Measurements from ENCODE around the gene EMC1. TPM values are rescaled to one million over a fixed set of nuclear protein-coding genes. Genes with fewer than 3 reads are reported as not detected.
"Not testable (repeated sequence)": the region's sequence is repeated elsewhere in the genome, so short reads cannot be mapped to it uniquely, and the experiment has no call there.

EMC1 gene
- total and polyA plus RNA-seq, 5 donors from 2014 or later, result 17.3 to 28.4 (median 19.5) TPM

DNA sequence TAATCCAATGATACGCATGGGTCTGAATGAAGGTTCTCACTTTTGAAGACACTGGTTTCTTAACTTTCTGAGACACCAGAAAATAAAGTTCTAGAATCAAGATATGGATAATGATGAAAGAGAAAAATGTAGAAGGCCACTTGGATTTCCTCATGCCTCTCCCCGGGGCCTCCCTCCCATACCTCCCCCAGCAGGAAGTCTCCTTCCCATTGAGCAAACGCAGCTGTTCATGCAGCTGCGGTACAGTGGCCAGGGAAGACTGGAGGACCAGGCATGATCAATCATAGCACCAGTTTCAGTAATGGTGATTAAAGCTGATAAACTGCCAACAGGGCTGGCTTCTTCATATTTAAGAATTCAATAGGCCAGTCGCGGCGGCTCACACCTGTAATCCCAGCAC lies 30.3 kb downstream of the EMC1 start:
- Histone ChIP-seq H3K4me3 (ENCODE audit: low read depth, low read length) (no peak overlapping the region), H3K4me1 (ENCODE audit: control insufficient read depth, insufficient read depth, low read length, poor library complexity, severe bottlenecking) (no peaks in the 10 kb centered on the region), H3K36me3 (ENCODE audit: control insufficient read depth, insufficient read depth, low read length) (peaks cover 80% of the 10 kb centered on the region), H3K27ac (ENCODE audit: insufficient read depth, low read length, poor library complexity, severe bottlenecking) (no peak overlapping the region), H3K9me3 (ENCODE audit: control insufficient read depth in 2 of 2, low read length in 2 of 2) (no peaks in the 10 kb centered on the region), H3K27me3 (ENCODE audit: control insufficient read depth, insufficient read depth, low read length) (no peaks in the 10 kb centered on the region)
- ATAC-seq (ENCODE audit: low read depth in 2 of 2) (no peak), DNase-seq (no peak)
- no peak overlapping the region for H3K4me3 Mint-ChIP-seq
- H3K4me1 Mint-ChIP-seq, result peaks cover 4 to 14% (median 7%) of the 10 kb centered on the region in 4 donors
- H3K27me3 Mint-ChIP-seq, result no peaks in the 10 kb centered on the region
- H3K9me3 Mint-ChIP-seq, result no peaks in the 10 kb centered on the region
- H3K36me3 Mint-ChIP-seq, result peaks cover 55% of the 10 kb centered on the region
- no peak overlapping the region for H3K27ac Mint-ChIP-seq

GRCh38 chr1:19220080-19220846 lies 31.1 kb downstream of the EMC1 start:
- no peak overlapping the region for H3K4me3 ChIP-seq (ENCODE audit: low read depth, low read length)
- Mint-ChIP-seq H3K27ac (peak overlapping the region in 1 of 3 donors; percentile 72), H3K36me3 (peaks cover 50% of the 10 kb centered on the region), H3K27me3 (no peaks in the 10 kb centered on the region), H3K4me3 (no peak overlapping the region), H3K9me3 (no peaks in the 10 kb centered on the region), H3K4me1 (peaks cover 4 to 16% (median 8%) of the 10 kb centered on the region in 4 donors)
- peaks cover 76% of the 10 kb centered on the region for H3K36me3 ChIP-seq (ENCODE audit: control insufficient read depth, insufficient read depth, low read length)
- no peak overlapping the region for H3K27ac ChIP-seq (ENCODE audit: insufficient read depth, low read length, poor library complexity, severe bottlenecking)
- no peaks in the 10 kb centered on the region for H3K9me3 ChIP-seq (ENCODE audit: control insufficient read depth in 2 of 2, low read length in 2 of 2)
- no peak for DNase-seq
- H3K4me1 ChIP-seq (ENCODE audit: control insufficient read depth, insufficient read depth, low read length, poor library complexity, severe bottlenecking), result peaks cover 3% of the 10 kb centered on the region
- H3K27me3 ChIP-seq (ENCODE audit: control insufficient read depth, insufficient read depth, low read length), result no peaks in the 10 kb centered on the region
- ATAC-seq (ENCODE audit: low read depth in 2 of 2), result no peak

DNA sequence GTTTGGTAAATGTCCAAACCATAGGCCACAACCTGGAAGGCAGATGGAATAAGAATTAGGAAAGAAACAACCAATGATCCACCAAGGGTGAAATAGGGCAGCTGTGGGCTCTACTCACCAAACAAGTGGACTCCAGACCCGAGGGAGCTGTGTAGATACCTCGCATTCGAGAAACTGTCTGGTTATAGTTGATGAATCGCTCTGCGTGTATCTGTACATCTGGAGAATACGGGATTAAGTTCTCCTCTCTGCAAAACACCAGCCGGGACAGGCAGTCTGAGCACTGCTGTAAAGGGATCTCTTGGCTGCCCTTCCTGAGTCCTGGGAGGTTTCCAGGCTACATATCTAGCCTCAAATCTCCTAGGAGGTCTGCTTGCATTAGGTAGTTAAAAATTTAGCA lies 31.9 kb downstream of the EMC1 start:
- H3K27me3 ChIP-seq (ENCODE audit: control insufficient read depth, insufficient read depth, low read length), result no peaks in the 10 kb centered on the region
- Mint-ChIP-seq H3K27me3 (no peaks in the 10 kb centered on the region), H3K4me3 (no peak overlapping the region), H3K27ac (no peak overlapping the region), H3K4me1 (peaks cover 4 to 17% (median 11%) of the 10 kb centered on the region in 4 donors), H3K9me3 (no peaks in the 10 kb centered on the region), H3K36me3 (peaks cover 45% of the 10 kb centered on the region)
- ATAC-seq (ENCODE audit: low read depth in 2 of 2), result no peak
- no peaks in the 10 kb centered on the region for H3K9me3 ChIP-seq (ENCODE audit: control insufficient read depth in 2 of 2, low read length in 2 of 2)
- no peak overlapping the region for H3K27ac ChIP-seq (ENCODE audit: insufficient read depth, low read length, poor library complexity, severe bottlenecking)
- peaks cover 73% of the 10 kb centered on the region for H3K36me3 ChIP-seq (ENCODE audit: control insufficient read depth, insufficient read depth, low read length)
- H3K4me3 ChIP-seq (ENCODE audit: low read depth, low read length), result no peak overlapping the region
- H3K4me1 ChIP-seq (ENCODE audit: control insufficient read depth, insufficient read depth, low read length, poor library complexity, severe bottlenecking), result peaks cover 5% of the 10 kb centered on the region
- DNase-seq, result no peak

GRCh38 chr1:19216585-19216984 lies 34.7 kb downstream of the EMC1 start:
- Mint-ChIP-seq H3K4me1 (peaks cover 4 to 36% (median 29%) of the 10 kb centered on the region in 4 donors), H3K36me3 (peaks cover 34% of the 10 kb centered on the region), H3K27ac (peak overlapping the region in 1 of 3 donors; percentile 31)
- not testable (repeated sequence) for H3K4me3 Mint-ChIP-seq; H3K4me3 ChIP-seq (ENCODE audit: low read depth, low read length); ATAC-seq (ENCODE audit: low read depth in 2 of 2); H3K9me3 ChIP-seq (ENCODE audit: control insufficient read depth in 2 of 2, low read length in 2 of 2); H3K27me3 ChIP-seq (ENCODE audit: control insufficient read depth, insufficient read depth, low read length); DNase-seq; H3K4me1 ChIP-seq (ENCODE audit: control insufficient read depth, insufficient read depth, low read length, poor library complexity, severe bottlenecking); H3K27ac ChIP-seq (ENCODE audit: insufficient read depth, low read length, poor library complexity, severe bottlenecking); H3K9me3 Mint-ChIP-seq; H3K27me3 Mint-ChIP-seq
- peaks cover 51% of the 10 kb centered on the region for H3K36me3 ChIP-seq (ENCODE audit: control insufficient read depth, insufficient read depth, low read length)

DNA sequence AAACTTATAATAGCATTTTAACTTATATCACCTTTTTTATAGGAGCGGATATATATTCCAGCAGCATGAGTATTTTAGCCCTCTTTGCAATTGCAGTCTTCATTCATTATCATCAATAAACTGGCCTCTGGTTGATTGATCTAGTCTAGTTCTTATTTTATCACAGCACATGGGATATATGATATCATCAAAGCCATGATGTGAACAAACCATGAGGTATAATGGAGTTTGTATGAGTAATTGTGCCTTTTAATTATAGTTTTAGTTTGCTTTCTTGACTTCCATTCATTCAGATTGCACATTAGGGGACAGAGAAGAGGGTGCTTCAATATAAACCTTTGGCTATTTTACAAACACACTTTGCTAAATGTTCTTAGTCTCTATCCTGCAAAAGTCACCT lies 37.7 kb downstream of the EMC1 start:
- Mint-ChIP-seq H3K36me3 (peaks cover 12% of the 10 kb centered on the region), H3K27me3 (peaks cover 4% of the 10 kb centered on the region), H3K4me1 (peaks cover 5 to 61% (median 40%) of the 10 kb centered on the region in 4 donors), H3K27ac (peak overlapping the region in 1 of 3 donors; percentile 33), H3K4me3 (peak overlapping the region in 1 of 4 donors; percentile 1), H3K9me3 (peaks cover 0 to 2% (median 0%) of the 10 kb centered on the region in 7 donors)
- no peak overlapping the region for H3K27ac ChIP-seq (ENCODE audit: insufficient read depth, low read length, poor library complexity, severe bottlenecking)
- H3K4me3 ChIP-seq (ENCODE audit: low read depth, low read length), result no peak overlapping the region
- H3K36me3 ChIP-seq (ENCODE audit: control insufficient read depth, insufficient read depth, low read length), result peaks cover 22% of the 10 kb centered on the region
- DNase-seq (no peak), ATAC-seq (ENCODE audit: low read depth in 2 of 2) (no peak)
- no peaks in the 10 kb centered on the region for H3K27me3 ChIP-seq (ENCODE audit: control insufficient read depth, insufficient read depth, low read length)
- peaks cover 29% of the 10 kb centered on the region for H3K4me1 ChIP-seq (ENCODE audit: control insufficient read depth, insufficient read depth, low read length, poor library complexity, severe bottlenecking)
- no peaks in the 10 kb centered on the region for H3K9me3 ChIP-seq (ENCODE audit: control insufficient read depth in 2 of 2, low read length in 2 of 2)

DNA sequence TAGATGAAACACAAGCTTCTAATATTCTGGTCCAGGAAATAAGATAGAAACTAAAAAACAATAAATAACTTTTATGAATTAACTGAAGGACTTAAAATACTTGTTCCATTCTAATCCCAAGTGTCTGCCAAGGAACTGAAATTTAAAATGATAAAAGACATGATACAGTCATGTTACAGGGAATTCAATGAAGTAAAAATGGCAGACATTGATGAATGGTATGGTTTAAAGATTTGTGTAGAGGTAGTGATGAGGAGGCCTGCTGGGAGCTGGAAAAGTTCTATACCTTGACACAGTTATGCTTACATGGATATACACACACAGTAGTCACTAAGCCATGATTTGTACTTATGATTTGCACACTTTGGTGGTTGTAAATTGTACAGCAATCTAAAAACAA lies 39.2 kb downstream of the EMC1 start:
- DNase-seq (no peak), ATAC-seq (ENCODE audit: low read depth in 2 of 2) (no peak)
- Histone ChIP-seq H3K9me3 (ENCODE audit: control insufficient read depth in 2 of 2, low read length in 2 of 2) (no peaks in the 10 kb centered on the region), H3K27me3 (ENCODE audit: control insufficient read depth, insufficient read depth, low read length) (no peaks in the 10 kb centered on the region), H3K4me3 (ENCODE audit: low read depth, low read length) (no peak overlapping the region), H3K27ac (ENCODE audit: insufficient read depth, low read length, poor library complexity, severe bottlenecking) (peak overlapping the region; percentile 28), H3K4me1 (ENCODE audit: control insufficient read depth, insufficient read depth, low read length, poor library complexity, severe bottlenecking) (peaks cover 41% of the 10 kb centered on the region), H3K36me3 (ENCODE audit: control insufficient read depth, insufficient read depth, low read length) (peaks cover 10% of the 10 kb centered on the region)
- peak overlapping the region; percentile 14 to 59 (median 43) for H3K4me3 Mint-ChIP-seq
- peaks cover 4% of the 10 kb centered on the region for H3K36me3 Mint-ChIP-seq
- H3K4me1 Mint-ChIP-seq, result peaks cover 8 to 72% (median 46%) of the 10 kb centered on the region in 4 donors
- peaks cover 0 to 2% (median 0%) of the 10 kb centered on the region in 7 donors for H3K9me3 Mint-ChIP-seq
- H3K27me3 Mint-ChIP-seq, result peaks cover 4% of the 10 kb centered on the region
- H3K27ac Mint-ChIP-seq, result peak overlapping the region in 2 of 3 donors; percentile 40 to 74

DNA sequence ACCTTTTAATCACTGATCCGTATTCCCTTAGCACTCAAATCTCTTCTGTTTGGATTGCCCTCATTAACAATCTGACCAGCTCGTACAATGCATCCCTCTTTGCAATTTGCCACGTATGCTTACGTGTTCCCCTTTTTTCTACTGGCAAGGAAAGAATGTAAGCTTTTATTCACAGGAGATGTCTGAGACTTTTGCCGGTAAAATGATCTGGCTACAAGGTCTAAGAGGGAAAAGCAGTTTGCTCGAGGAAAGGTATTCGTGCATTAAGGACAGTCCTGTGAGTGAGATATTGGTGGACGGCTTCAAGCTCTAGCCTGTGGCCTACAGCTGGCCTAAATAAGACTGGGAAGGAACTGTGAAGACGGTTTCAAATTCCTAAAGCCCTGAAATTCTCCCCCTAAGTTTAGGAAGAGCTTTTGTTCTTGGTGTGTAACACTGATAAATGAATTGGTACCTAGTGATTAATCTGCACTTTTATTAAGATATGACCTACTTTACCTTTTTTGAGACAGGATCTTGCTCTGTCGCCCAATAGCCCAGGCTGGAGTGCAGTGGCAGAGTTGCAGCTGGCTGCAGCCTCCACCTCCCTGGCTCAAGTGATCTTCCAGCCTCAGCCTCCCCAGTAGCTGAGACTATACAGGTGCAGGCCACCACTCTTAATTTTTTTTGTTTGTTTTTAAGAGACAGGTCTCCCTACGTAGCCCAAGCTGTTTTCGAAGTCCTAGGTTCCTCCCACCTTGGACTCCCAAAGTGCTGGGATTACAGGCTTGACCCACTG lies 40.4 kb downstream of the EMC1 start:
- Mint-ChIP-seq H3K9me3 (peaks cover 0 to 2% (median 0%) of the 10 kb centered on the region in 7 donors), H3K4me1 (peaks cover 14 to 82% (median 54%) of the 10 kb centered on the region in 4 donors)

More for the DNA sequence above, 40.4 kb downstream of the EMC1 start:
- Histone ChIP-seq H3K9me3 (ENCODE audit: control insufficient read depth in 2 of 2, low read length in 2 of 2) (no peaks in the 10 kb centered on the region), H3K4me1 (ENCODE audit: control insufficient read depth, insufficient read depth, low read length, poor library complexity, severe bottlenecking) (peaks cover 48% of the 10 kb centered on the region), H3K27ac (ENCODE audit: insufficient read depth, low read length, poor library complexity, severe bottlenecking) (peak overlapping the region; percentile 95), H3K36me3 (ENCODE audit: control insufficient read depth, insufficient read depth, low read length) (peaks cover 10% of the 10 kb centered on the region), H3K27me3 (ENCODE audit: control insufficient read depth, insufficient read depth, low read length) (no peaks in the 10 kb centered on the region), H3K4me3 (ENCODE audit: low read depth, low read length) (peak overlapping the region; percentile 93)
- Mint-ChIP-seq H3K27ac (peak overlapping the region; percentile 99 to 100 (median 99)), H3K36me3 (peaks cover 8% of the 10 kb centered on the region), H3K4me3 (peak overlapping the region; percentile 96 to 97 (median 96)), H3K27me3 (peaks cover 4% of the 10 kb centered on the region)
- ATAC-seq (ENCODE audit: low read depth in 2 of 2), result no peak
- no peak for DNase-seq

Data from CD4-positive, CD25-positive, alpha-beta regulatory T cell (primary cell).